NCI-H510A (cell line): ENCODE results near the gene HIC1.

Source experiments
- DNase-seq: peaks from one replicate; lab custom pipeline; 2025; lab: John Stamatoyannopoulos, UW

Gene HIC1

GRCh38 chr17:2060385-2060658 lies 5.4 kb downstream of the HIC1 start:
- no peak for DNase-seq

DNA sequence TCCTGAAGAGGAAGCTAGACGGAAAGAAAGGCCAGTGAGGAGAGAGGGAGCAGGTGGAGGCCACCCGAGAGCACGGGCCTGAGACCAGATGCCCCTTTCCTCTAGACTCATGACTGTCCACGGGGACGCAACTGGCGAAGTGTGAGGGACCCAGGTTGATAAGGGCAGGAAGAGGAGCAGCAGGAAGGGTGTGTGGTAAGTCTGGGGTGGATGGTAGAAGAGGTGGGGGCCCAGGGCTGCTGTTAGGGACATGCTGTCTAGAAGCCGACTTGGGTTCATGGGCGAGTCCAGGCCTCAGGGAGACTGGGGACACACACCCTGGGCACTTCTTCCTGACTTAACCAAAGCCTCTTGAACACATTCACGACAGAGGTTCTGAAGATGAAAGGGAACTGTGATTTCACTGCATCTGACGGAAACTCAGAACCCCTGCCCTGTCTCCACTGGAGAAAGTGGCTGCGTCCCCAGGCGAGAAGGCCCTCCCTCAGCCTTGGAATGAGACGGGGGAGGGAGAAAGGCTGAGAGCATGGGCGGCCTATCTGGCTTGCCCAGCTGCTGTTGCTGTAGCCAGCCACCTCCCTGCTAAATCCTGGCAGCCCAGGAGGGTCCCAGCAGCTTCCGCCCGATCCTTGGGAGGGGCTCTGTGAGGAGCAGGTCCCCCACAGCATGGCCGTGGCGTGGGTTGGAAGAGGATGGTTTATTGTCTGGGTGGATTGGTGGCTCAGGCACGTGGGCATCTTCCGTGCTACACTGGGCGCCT lies 6.0 kb downstream of the HIC1 start:
- no peak for DNase-seq

DNA sequence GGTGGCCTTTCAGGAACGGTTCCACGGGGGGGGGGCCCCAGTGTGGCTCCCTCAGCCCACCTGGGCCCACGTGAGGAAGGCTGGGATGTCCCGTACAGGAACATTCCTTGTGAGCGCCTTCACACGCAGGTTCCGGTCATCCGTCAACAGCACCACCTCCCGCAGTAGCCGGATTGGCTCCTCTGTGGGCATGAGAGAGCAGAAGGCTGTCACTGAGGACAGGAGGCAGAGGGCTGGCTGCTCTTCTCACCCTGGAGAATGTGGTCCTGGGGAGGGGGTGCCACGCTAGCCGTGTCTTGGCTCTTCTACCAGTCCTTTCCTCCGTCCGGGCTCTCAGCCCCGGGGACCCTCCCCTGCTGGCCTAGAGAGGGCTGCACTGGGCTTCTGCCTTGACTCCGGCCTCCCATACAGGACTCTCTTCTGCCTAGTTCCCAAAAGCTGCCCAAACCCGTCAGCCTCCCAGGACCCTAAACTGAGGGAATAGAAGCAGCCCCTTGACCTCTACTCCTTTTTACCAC lies 6.6 kb downstream of the HIC1 start:
- DNase-seq = no peak

DNA sequence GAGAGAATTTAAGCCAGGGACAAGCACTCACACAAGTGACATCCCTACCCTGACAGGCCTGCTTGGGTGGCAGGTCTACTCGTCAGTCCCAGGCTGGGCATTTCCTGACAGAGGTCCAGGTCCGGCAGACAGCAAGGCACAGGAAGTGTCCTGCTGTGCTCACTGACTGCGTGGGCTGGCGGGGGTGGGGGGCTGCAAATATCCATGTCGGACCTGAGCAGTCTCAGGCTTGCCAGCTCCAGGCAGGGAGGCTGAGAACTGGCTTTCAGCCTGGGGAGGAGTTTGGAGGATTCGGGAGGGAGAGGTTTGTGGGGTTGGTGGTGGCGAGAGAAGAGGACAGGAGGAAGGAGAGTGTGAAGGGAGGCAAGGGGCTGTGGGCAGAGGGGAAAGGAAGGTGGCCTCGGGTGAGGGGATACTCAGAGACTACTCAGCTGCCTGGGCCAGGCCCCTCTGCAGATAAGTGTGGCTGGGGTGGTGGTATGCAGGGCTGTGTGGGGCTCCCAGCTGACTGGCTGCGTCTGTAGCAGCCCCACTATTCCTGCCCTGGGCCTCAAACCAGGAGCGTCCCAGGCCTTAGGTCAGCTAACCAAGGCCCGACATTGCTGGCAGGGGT lies 7.8 kb downstream of the HIC1 start:
- DNase-seq = no peak

DNA sequence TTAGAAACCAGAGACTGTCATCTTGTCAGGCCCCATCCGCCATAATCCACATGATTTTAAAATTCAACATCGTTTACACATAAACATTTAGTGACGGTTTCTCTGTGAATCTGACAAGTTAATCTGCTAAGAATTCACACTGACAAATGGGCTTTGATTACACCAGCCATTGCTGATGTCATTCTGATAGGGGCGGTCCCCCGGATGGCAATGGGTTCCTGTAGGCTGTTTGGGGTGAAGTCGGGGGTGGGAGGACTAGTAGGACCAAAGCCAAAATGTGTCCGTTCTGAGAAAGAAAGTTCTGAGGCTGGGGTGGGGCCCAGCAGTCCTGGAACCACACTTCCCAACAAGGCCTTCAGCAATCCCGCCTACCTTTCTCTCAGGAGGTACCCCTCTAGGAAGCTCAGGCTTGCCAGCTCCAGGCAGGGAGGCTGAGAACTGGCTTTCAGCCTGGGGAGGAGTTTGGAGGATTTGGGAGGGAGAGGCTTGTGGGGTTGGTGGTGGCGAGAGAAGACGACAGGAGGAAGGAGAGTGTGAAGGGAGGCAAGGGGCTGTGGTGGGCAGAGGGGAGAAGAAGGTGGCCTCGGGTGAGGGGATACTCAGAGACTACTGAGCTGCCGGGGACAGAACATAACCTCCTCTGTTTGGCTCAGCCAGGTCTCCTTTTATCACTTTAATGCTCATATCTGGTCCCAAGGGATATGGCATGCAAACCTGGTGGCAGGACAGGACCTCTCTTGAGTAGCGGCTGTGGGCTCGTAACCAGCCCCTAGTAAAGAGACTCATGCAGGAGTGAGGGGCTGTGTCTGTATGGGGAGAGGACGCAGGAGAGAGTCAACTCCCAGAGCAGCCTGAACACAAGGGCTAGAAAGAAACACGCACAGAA lies 8.6 kb downstream of the HIC1 start:
- no peak for DNase-seq

- DNase-seq = no peak
Measured at GRCh38 chr17:2064147-2064489, 9.2 kb downstream of the HIC1 start.

DNA sequence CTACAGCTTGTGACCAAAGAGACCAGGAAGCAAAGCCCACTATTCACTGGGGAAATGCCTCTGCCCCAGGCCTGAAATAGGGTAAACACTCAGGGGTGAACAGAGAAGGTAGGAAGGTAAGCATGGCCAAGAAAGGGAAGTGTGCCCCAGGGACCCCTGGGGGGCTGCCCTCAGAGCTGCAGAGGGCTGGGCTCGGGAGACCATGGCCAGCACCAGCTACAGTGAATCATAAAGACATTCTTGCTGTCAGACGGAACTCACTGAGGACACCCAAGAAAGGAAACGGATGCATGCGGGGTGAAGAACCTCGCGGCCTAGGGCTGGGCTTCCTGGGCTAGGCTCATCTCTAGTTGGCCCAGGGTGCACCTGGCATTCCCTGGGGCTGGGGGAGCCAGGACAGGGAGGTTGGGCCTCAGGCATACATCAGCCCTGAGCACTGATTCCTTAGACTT lies 9.6 kb downstream of the HIC1 start:
- DNase-seq = no peak

DNA sequence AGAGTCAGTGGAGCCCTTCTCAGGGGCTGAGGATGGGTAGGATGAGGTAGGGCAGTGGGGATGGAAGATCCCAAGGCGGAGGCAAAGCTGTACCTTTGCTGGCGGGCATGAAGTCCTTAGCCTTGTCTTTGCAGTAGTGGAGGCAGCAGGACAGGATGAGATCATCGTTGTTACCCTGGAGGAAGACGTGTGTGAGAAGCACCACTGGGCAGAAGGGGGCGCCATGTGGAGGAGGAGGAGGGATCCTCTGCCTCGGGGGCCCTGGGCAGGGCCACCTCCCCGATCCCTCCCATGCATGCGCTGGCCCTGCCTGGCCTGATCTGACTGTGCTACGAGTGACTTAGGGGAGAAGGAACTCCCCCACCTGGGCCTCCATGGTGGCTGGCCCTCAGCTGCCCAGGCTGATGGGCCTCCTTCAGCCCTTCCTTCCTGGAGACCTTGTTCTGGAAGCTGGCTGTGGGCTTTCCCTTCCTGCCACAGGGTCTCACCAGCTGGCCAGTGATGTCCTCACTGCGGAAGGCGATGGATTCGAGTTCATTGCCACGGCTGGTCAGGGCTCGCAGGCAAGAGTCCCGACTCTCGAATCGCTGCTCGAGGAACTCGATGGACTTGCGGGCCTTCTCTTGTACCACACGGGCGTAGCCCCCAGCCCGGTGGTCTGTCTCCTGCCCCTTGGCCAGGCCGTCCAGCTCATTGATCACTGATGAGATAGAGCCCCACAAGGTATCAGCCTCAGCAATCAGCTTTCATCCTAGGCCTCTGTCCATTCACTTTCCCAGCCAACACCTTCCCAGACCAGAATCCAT lies 10.3 kb downstream of the HIC1 start:
- DNase-seq = no peak

GRCh38 chr17:2065949-2066400 lies 11.1 kb downstream of the HIC1 start:
- no peak for DNase-seq

DNA sequence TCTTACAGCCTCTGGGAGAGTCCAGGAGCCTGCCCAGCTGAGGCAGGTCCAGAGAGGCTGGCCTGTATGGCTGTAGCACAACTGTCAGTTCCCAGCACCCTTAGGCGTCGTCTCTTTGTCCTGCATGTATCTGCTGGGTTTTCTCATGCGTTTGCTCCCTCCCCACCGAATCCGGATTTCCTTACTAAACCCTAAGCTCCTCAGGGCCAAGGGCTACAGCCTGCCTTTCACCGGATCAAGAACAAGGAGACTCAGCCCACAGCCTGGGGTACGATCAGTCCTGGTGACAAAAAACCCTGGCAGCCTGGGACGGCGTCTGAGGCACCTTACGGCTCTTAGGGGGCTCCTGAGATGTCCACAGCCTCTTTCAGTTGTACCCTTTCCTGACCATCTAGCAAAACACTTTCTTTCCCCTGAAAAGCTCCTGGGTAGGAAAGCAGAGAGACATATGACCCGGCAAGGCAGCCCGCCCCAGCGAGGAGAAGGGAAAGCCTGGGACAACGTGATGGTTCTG lies 12.2 kb downstream of the HIC1 start:
- DNase-seq = no peak

DNA sequence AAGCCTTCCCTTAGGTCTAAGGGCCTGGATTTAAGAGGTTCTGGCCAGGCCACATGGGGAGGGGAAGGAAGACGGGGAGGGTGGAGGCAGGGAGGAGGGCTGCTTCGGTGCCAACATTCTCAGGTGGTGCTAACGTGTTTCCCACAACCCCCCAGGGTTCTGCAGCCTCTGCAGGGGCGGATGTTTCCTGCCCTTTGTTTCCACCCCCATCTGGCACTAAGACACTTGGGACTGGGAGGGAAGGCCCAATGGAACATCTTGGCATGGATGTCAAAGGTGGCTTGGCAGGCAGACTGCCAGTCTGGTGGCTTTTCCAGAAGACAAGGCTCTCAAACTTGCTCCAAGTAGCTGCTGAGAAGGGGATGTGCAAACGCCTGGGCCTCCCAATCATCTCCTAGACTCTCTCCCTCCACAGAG lies 12.7 kb downstream of the HIC1 start:
- no peak for DNase-seq

GRCh38 chr17:2068031-2068518 lies 13.2 kb downstream of the HIC1 start:
- DNase-seq = no peak

DNA sequence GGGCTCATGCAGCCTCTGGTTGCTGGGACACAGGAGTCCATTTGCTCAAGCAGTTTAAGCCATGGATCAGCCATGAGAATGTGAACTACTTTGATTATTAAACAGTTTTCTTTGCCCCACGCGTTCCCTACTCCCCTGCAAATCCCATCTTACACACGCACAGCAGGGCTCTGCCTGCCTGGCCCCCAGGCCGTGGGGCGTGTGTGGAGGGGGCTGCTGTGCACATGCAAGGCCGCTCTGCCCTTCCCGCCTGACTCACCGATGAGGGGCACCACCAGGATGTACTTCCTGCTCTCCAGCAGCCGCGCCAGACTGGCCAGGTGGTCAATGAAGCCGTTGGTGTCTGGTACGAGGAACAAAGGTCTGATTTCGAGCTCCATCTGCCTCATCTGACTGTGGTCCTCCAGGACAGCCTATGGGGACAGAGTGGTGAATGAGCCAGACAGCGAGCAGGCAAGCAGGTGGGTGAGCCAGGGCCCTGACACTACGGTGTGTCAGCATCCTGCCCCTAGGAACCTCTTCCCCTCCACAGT lies 13.7 kb downstream of the HIC1 start:
- DNase-seq = no peak

GRCh38 chr17:2070241-2071023 lies 15.5 kb downstream of the HIC1 start:
- no peak for DNase-seq

- no peak for DNase-seq
Measured at GRCh38 chr17:2071024-2071385, 16.1 kb downstream of the HIC1 start.

- DNase-seq = no peak
Measured at GRCh38 chr17:2071455-2072281, 16.8 kb downstream of the HIC1 start.

DNA sequence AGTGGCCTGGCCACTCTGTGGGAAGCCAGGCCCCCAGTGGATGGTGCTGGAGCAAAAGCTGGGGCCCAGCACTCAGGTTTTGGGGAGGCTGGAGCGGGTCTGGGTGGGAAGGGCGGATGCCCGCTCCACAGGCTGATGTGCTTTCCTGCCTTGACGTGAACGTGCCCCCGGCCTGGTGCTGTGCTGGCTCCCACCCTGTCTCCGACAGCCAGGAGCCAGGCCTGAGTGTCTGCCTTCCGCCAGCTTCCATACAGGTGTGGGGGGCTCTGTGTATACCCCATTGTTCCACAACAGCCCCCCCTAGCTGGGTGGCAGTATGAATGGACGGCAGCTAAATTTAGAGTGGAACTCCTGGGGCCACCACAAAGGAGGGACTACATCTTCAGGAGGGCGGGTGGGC lies 20.0 kb downstream of the HIC1 start:
- DNase-seq = no peak

DNA sequence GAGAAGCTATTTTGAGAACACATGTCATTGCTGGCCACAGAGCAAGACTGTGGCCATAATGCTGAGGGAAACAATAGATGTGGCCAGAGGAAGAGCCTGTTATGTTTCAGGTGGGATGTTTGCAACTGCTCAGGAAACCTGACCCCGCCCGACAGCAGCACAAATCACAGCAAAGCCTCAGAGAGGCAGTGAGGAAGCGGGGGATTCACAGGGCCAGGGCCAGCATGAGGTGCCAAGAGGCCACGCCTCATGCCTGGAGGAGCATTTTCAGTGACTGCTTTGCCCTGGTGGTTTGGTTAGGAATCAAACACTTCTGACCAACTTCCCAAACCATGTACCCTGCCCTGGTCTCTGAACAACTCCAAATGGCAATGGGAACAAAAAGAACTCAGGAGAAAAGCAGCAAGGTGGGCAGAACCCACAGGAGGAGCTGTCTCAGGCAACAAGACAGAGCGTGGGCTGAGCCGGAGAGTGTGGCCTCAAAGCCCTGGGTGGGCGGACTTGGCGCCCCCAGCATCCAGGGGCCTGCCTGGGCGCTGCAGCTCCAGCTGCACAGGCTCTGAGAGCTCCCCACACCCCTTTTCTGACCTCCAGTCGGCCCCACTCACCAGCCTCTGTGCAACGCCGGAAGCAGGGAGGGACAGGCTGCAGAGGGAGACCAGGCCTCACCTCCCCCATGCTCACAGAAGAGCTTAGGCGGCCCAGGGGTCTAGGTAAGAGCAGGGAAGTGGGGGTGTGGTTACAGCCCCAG lies 20.6 kb downstream of the HIC1 start:
- DNase-seq = no peak
